ENCODE results near the gene HDAC1. TPM values are rescaled to one million over a fixed set of nuclear protein-coding genes. Genes with fewer than 3 reads are reported as not detected.

HDAC1 gene
- polyA plus RNA-seq, 3 donors: 73.8 to 95.0 (median 88.7) TPM

DNA sequence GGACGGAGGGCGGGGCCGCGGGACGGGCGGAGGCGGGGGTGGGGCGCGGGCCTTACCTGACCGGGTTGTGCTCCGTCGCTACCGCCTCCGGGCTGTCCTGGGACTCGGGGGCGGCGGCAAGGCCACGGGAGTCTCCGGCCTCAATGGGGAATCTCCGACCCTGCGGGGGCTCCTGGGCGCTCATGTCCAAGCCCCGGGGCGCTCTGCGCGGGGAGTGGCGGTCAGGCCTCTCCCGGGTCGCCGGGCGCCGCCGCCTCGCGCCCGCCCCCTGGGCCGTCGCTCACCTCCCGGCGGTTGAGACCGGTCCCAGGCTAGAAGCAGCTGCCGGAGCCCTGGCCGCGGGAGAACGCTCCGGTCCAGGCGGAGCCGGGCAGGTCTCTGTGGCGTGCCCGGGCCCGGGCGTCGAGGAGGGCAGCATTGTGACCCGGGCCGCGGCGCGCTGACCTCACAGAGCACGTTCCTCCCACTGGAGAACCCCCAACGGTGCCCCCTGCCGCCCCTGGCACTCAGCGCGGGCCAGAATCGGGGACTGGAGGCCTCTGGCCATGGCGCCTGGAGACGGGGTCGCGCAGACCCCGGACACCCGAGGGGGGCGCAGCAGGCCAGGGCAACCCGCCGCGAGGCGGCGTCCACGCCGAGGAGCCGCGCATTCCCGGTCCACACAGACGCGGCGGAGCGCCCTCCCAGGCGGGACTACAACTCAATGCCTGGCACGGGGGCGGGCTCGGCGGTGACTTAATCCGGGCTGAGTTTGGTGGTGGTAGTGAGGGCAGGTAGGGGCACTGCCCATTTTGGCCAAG is 70.0 kb downstream of the HDAC1 start:
- Histone ChIP-seq H3K27ac (ENCODE audit: low read depth in 1 of 2, low read length in 2 of 2) (no peak overlapping the region), H3K27me3 (ENCODE audit: control insufficient read depth in 2 of 2, insufficient read depth in 2 of 2, low read length in 2 of 2) (peaks cover 3 to 17% of the 10 kb centered on the region in 2 donors), H3K36me3 (replicated peaks in 1 of 2; ENCODE audit: control insufficient read depth in 1 of 2, insufficient read depth in 2 of 2, low read length in 2 of 2) (peaks cover 26 to 38% of the 10 kb centered on the region in 2 donors), H3K9ac (ENCODE audit: insufficient read depth, low read length, poor library complexity, severe bottlenecking) (peak overlapping the region; percentile 27), H3K4me2 (replicated peaks; ENCODE audit: extremely low read depth, low read length, poor library complexity, severe bottlenecking) (peak overlapping the region; percentile 61), H2AFZ (ENCODE audit: insufficient read depth, low read depth, low read length, poor library complexity, severe bottlenecking) (peak overlapping the region; percentile 35), H4K20me1 (ENCODE audit: insufficient read depth, low read length) (peaks cover 23% of the 10 kb centered on the region), H3K79me2 (ENCODE audit: insufficient read depth, low read length) (no peaks in the 10 kb centered on the region), H3K4me3 (replicated peaks in 1 of 3; ENCODE audit: low read depth in 2 of 3, low read length in 3 of 3) (peak overlapping the region in 1 of 3 experiments; percentile 54), H3K9me3 (replicated peaks in 1 of 2; ENCODE audit: control insufficient read depth in 1 of 2, insufficient read depth in 1 of 2, low read length in 2 of 2) (no peaks in the 10 kb centered on the region), H3K4me1 (ENCODE audit: control insufficient read depth in 1 of 2, insufficient read depth in 2 of 2, low read length in 2 of 2) (peaks cover 6 to 14% of the 10 kb centered on the region in 2 donors)
- peaks cover 45 to 49% of the 10 kb centered on the region in 2 donors for H3K36me3 Mint-ChIP-seq
- TF ChIP-seq, protein P1, sequence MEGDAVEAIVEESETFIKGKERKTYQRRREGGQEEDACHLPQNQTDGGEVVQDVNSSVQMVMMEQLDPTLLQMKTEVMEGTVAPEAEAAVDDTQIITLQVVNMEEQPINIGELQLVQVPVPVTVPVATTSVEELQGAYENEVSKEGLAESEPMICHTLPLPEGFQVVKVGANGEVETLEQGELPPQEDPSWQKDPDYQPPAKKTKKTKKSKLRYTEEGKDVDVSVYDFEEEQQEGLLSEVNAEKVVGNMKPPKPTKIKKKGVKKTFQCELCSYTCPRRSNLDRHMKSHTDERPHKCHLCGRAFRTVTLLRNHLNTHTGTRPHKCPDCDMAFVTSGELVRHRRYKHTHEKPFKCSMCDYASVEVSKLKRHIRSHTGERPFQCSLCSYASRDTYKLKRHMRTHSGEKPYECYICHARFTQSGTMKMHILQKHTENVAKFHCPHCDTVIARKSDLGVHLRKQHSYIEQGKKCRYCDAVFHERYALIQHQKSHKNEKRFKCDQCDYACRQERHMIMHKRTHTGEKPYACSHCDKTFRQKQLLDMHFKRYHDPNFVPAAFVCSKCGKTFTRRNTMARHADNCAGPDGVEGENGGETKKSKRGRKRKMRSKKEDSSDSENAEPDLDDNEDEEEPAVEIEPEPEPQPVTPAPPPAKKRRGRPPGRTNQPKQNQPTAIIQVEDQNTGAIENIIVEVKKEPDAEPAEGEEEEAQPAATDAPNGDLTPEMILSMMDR (IDR thresholded peaks at IDR 0.05): peak; percentile 33
- DNase-seq: peak in 2 of 3 donors; percentile 31 to 32
- H3K4me3 Mint-ChIP-seq: peak overlapping the region; percentile 31 to 82
- H3K27ac Mint-ChIP-seq: no peak overlapping the region
- peaks cover 16% of the 10 kb centered on the region for H3K4me1 Mint-ChIP-seq
- H3K27me3 Mint-ChIP-seq (ENCODE audit: low read depth in 3 of 3): peaks cover 21 to 45% (median 31%) of the 10 kb centered on the region in 3 donors
- peaks cover 0 to 13% (median 3%) of the 10 kb centered on the region in 7 donors for H3K9me3 Mint-ChIP-seq
- intact Hi-C loops (cut with micrococcal nuclease): no loop called here
- 2% methylated on average over 85 of the region's 91 CpGs for WGBS (ENCODE audit: insufficient coverage)

DNA sequence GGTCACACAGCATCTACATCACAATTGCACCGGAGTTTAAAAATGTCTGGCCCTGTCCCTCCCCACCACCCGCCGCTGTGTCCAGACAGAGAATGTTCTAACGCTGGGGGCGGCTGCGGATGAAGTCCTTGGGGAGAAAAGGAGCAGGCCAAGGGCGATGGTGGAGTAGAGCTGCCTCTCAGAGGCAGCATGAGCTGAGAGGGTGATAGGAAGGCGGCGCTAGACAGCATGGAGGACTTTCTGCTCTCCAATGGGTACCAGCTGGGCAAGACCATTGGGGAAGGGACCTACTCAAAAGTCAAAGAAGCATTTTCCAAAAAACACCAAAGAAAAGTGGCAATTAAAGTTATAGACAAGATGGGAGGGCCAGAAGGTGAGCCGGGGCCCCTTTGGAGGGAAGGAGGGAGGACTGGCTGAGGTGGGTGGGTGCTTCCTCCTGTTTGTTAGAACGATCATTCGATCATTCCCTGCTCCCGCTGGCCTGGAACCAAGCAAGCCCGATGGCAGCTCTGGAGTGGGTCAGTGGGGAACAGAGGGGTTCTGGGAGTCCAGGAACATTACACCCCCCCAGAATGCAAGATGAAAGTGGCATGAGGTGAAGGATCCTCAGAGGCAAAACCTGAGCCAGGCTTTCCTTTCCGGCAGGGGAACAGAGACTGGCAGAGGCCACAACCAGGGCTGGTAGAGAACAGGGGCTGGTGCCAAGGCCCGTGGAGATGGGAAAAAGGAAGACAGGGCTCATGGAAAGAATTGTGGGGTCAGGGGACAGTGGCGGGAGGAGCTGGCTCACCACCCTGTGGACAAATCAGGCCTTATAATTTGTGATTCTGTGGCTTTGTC is 70.8 kb downstream of the HDAC1 start, which contains the start of the genes FAM229A and TSSK3:
FAM229A (minus strand) TSS at position 12 of the 840 bp plus-strand sequence. CDS start 394 bp downstream, outside the sequence.
TSSK3 (plus strand) TSS at position 66 of the 840 bp plus-strand sequence; CDS start at position 229, 163 bp downstream.
- intact Hi-C loops (cut with micrococcal nuclease): no loop called here
- Histone ChIP-seq H3K79me2 (ENCODE audit: insufficient read depth, low read length) (no peaks in the 10 kb centered on the region), H3K4me1 (ENCODE audit: control insufficient read depth in 1 of 2, insufficient read depth in 2 of 2, low read length in 2 of 2) (peaks cover 6 to 14% of the 10 kb centered on the region in 2 donors), H3K4me3 (replicated peaks in 1 of 3; ENCODE audit: low read depth in 2 of 3, low read length in 3 of 3) (peak within 1 kb of the TSS in 1 of 3 experiments; percentile 54), H3K9ac (ENCODE audit: insufficient read depth, low read length, poor library complexity, severe bottlenecking) (peak within 1 kb of the TSS; percentile 27), H3K27me3 (ENCODE audit: control insufficient read depth in 2 of 2, insufficient read depth in 2 of 2, low read length in 2 of 2) (peaks cover 3 to 17% of the 10 kb centered on the region in 2 donors), H3K9me3 (replicated peaks in 1 of 2; ENCODE audit: control insufficient read depth in 1 of 2, insufficient read depth in 1 of 2, low read length in 2 of 2) (no peaks in the 10 kb centered on the region), H2AFZ (ENCODE audit: insufficient read depth, low read depth, low read length, poor library complexity, severe bottlenecking) (peak within 1 kb of the TSS; percentile 35), H3K36me3 (replicated peaks in 1 of 2; ENCODE audit: control insufficient read depth in 1 of 2, insufficient read depth in 2 of 2, low read length in 2 of 2) (peaks cover 34 to 46% of the 10 kb centered on the region in 2 donors), H3K27ac (ENCODE audit: low read depth in 1 of 2, low read length in 2 of 2) (no peak within 1 kb of the TSS), H4K20me1 (ENCODE audit: insufficient read depth, low read length) (peaks cover 23% of the 10 kb centered on the region), H3K4me2 (replicated peaks; ENCODE audit: extremely low read depth, low read length, poor library complexity, severe bottlenecking) (peak within 1 kb of the TSS; percentile 61)
- 86% methylated on average over 6 of the region's 17 CpGs for WGBS (ENCODE audit: insufficient coverage)
- DNase-seq: no peak
- Mint-ChIP-seq H3K27me3 (ENCODE audit: low read depth in 3 of 3) (peaks cover 20 to 41% (median 31%) of the 10 kb centered on the region in 3 donors), H3K27ac (no peak within 1 kb of the TSS), H3K36me3 (peaks cover 52 to 57% of the 10 kb centered on the region in 2 donors), H3K4me3 (peak within 1 kb of the TSS; percentile 31 to 82), H3K4me1 (peaks cover 16% of the 10 kb centered on the region), H3K9me3 (peaks cover 0 to 13% (median 3%) of the 10 kb centered on the region in 7 donors)
- TF ChIP-seq, protein P1 (IDR thresholded peaks at IDR 0.05): no peak

Data from CD14-positive monocyte (primary cell).